Activated CD8-positive, alpha-beta memory T cell treated with anti-CD3 and anti-CD28 coated beads, Interleukin-2, amount 50 U/mL, for 24 hours (primary cell): ENCODE results near the gene TSEN2.
"Not testable (repeated sequence)": the region's sequence is repeated elsewhere in the genome, so short reads cannot be mapped to it uniquely, and the experiment has no call there.

Experiments
- DNase-seq: peaks from one replicate; pipeline ENCODE4 v3.0.0-alpha.2; 2020; ENCODE audit errors: extremely low read depth

Gene TSEN2

DNA sequence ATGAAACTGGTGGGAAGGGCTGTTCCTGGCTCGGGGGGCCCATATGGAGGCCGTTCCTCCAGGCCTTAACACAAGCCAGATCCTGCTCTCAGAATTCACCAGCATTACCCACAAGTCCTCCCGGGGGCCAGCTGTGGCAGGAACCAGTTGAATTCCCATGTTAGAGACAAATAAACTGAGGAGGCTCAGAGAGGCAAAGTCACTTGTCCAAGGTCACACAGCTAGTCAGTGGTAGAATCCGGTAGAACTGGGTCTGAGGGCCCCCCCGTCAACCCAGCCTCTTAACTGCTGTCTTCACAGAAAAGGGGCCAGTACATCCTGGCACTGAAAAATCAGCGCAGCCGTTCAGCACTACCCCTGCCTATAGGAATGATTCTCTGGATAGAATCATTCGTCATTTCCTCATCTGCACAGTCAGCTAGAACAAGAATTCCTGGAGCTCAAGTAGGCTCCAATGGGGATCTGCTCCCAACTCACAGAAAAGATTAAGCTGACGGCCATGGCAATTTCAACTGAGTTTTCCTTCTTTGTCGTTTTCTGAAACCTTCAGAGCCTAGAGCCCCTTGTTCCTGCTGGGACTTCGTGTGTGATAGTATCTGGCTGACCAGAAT lies 12.2 kb upstream of the TSEN2 start:
- no peak for DNase-seq

DNA sequence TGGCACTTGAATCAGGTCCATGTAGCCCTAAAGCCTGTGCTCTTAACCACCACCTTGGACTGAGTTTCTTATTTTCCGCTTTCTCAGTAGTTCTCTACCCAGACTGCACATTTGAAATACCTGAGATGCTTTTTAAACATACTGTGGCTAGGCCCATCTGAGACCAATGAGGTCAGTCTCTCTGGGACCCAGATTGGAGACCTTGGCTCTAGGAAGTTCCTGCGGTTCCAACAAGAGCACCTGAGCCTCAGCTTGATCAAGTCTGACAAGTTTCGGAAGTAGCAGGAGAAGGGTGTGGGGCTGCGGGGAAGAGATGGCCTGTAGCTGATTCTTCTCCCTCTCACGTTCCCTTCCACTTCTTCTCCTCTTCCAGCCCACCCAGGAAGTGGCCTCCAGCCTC lies 11.5 kb upstream of the TSEN2 start:
- DNase-seq, result no peak

DNA sequence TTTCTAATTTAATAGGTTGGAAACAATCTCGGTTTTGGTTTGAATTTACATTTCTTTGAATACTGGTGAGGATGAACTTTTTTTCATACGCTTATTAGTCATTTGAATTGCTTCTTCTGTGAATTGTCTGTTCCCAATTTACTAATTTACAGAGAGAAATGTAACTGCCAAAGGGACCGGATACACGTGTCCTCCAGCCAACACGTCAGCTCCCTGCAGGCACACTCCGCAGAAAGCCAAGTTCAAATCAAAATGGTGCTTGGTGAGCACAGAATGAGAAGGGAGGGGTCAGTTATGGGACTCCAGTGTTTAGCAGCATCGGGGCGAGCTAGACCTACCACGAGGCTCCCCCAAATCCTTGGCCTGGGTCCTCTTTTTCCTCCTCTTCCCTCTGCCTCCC lies 10.8 kb upstream of the TSEN2 start:
- DNase-seq, result no peak

GRCh38 chr3:12476238-12476897 lies 7.9 kb upstream of the TSEN2 start:
- no peak for DNase-seq

DNA sequence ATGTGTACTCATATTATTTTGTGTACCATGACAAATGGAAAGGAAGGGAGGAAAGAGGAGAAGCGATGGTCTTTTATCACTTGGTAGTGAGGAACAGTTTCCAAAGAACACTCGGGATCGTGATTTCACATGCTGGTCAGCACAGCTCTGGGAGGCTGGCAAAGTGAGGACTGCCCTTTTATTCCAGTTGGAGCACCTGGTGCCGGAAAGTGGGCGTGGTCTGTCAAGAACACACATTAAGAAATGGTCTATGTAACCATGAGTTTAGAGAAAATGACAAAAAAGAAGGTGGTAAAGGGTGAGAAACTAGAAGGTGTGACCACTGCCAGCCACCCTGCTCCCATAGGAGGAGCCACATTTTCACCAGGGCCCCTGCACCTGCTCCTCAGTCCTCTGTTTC lies 7.0 kb upstream of the TSEN2 start:
- DNase-seq, result no peak

DNA sequence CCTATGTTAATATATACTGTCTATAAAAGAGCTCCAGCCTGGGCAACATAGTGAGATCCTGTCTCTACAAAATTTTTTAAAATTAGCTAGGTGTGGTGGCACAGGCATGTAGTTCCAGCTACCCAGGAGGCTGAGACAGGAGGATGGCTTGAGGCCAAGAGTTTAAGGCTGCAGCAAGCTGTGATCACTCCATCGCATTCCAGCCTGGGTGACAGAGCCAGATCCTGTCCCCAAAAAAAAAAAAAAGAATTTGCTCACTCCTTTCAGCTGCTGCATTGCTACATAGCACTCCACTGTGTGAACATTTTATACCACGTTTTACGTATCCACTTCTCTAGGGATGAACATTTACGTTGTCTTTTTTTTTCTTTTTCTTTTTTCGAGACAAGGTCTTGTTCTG lies 6.0 kb upstream of the TSEN2 start:
- no peak for DNase-seq

GRCh38 chr3:12479198-12479597 lies 5.1 kb upstream of the TSEN2 start:
- not testable (repeated sequence) for DNase-seq

GRCh38 chr3:12479919-12480427 lies 4.3 kb upstream of the TSEN2 start:
- DNase-seq, result no peak

DNA sequence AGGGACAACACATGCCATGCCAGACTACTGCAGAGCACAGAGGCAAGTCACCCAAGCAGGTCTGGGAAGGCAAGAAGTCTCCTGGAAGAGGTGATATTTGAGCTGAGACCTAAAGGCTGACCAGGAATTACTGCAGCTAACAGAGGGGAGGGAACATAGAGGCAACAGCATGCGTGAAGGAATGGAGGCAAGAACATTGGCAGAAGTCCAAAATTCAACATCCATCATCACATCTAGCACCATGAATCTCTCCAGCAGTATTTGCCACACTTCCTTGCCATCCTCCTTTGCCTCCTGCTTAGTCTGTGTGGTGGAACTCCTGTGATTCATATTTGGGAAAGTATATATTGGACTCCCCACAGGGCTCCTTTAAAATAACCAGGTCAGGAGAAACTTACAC lies 870 bp upstream of the TSEN2 start:
- no peak for DNase-seq

DNA sequence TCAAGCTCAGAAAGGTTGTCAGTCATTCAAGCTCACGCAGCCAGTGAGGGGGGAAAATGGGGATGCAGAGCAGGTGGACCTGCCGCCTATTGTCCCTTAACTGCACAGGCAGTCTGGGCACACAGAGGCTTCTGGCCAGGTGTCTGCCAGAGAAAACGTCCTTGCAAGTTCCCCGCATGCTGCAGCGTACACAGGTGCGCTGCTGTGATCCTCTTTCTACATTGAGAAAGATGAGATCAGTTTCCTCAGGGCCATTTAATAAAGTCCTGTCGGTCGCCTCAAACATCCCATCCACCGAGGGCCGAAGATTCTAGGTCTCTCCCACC lies 445 bp upstream of the TSEN2 start:
- no peak for DNase-seq

- DNase-seq, result no peak
Measured at GRCh38 chr3:12484983-12485327, 675 bp downstream of the TSEN2 start.

- DNase-seq, result no peak
Measured at GRCh38 chr3:12486001-12486400, 1.7 kb downstream of the TSEN2 start.

- DNase-seq, result no peak
Measured at GRCh38 chr3:12486916-12487315, 2.6 kb downstream of the TSEN2 start.

DNA sequence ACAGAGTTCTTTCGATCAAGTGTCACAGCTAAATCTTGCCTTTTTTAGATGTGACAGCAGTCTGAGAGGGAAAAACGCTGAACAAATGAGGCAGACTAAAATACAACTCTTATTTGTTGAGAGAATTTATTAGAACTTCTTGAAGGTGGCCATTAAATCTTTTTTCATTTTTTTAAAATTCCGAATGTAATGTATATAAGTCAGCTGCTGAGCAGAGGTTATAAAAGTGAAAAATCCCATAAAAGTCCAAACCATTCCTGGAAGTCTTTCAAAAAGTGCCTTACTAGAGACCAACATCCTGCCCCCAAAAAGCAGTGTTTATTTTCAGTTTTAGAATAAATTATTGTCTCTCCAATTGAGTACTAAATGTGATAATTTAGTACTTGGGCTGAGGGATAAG lies 3.1 kb downstream of the TSEN2 start:
- DNase-seq, result no peak

GRCh38 chr3:12487786-12488185 lies 3.5 kb downstream of the TSEN2 start:
- DNase-seq, result no peak

GRCh38 chr3:12489368-12489767 lies 5.1 kb downstream of the TSEN2 start:
- no peak for DNase-seq

- no peak for DNase-seq
Measured at GRCh38 chr3:12489832-12490231, 5.6 kb downstream of the TSEN2 start.

DNA sequence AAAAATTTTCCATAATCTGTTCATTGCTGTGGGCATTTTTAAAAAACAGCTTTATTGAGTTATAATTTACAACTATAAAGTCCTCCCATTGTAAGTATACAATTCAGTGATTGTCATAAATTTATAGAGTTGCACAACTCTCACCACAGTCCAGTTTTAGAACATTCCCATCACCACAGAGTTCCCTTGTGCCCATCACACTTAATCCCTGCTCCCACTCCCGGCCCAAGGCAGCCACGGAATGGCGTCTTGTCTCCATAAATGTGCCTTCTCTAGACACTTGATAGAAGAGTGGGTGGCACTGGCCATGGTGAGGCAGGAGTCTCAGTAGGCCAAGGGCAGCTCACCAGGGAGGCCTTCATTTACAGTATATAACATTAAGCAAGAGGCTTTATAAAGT lies 6.3 kb downstream of the TSEN2 start:
- DNase-seq, result no peak

DNA sequence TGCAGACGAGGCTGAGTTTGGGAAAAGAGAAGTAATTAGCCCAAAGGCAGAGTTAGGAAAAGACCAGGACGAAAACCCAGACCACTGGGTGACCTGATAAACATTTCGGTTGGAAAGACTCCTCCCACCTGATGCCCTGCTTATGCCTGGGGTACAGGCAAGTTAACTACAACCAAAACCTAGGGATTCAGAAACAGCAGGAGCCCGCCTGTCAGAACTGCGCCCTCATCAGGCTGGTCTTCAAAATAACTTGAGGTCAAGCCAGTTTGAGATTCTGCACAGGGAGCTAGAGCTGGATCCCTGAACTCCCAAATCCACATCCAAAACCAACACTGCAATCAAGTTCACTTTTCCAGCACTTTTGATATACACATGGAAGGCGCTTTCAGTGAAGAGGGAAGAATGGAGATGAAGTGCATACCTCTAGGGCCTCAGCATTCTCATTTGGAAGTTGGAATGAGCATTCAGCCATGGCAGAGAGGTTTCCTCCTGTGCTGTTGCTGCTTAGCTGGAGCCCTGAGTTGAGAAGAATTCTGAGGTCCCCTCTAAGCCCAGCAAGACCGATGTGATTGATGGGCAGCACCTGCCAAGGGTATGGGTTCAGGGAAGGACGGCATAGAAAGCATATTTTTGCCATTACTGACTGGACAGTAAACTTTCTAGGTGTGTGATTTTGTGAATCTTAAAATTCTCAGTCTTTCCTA lies 11.6 kb downstream of the TSEN2 start:
- no peak for DNase-seq

- no peak for DNase-seq
Measured at GRCh38 chr3:12496453-12496761, 12.1 kb downstream of the TSEN2 start.

DNA sequence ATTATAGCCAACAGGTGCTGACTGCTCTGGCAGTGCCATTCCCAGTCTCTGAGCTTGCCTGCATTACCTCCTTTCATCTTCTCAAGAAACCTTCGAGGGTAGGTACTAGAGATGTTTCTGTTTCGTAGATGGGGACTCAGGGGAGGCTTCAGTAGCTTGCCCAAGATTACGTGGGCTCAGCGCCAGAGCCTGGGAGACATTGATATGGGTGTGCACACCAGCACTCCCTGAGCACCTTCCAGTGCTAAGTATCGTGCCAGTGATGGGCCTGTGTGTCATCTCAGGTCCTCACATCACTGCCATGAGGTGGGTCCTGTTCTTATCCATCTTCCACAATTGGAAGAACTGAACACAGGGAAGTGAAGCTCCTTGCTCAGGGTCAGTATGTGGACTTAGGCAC lies 15.2 kb downstream of the TSEN2 start:
- DNase-seq, result no peak

DNA sequence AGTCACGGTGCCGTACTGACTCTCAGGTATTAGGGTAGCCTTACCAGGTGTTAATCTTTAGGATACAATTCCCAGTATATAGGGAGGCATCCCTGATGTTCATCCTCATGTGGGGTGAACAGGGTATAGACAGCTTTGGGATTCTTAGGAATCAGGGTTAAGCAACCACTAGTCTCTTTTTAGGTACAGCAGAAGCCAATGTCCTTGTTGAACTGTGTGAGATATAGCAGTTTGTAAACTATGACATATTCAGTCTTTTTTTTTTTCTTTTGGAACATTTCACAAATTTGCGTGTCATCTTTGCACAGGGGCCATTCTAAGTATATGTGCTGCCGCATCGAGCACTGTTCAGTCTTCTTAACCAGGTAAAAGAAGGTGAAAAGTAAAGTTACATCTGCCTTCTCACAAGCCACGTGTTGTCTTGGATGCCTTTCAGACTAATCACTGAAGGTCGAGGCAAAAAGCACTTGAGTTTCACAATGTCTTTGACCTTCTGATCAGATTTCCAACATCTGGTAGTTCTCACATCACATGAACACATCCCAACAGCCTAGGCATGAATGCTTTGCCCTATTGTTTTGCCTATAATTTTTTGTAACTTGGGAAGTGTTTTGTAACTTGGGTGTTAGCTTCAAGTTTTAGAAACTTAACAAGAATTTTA lies 17.2 kb downstream of the TSEN2 start:
- DNase-seq, result no peak
